Gastrocnemius medialis (tissue), 4 donors: ENCODE data around the gene DDX18. TPM values are rescaled to one million over a fixed set of nuclear protein-coding genes. Genes with fewer than 3 reads are reported as not detected.
"Not testable (repeated sequence)": the region's sequence is repeated elsewhere in the genome, so short reads cannot be mapped to it uniquely, and the experiment has no call there.

Experiments used
- ATAC-seq, 2 donors: fragments of 150-250 bp; one replicate each; pipeline ENCODE4 v1.9.1; 2016
- DNase-seq, 2 donors: peaks; one replicate each; pipeline ENCODE4 v3.0.0-alpha.2; 2019
- H3K27ac ChIP-seq, 4 donors: fragments of 200-600 bp; sonication (generic); 1 replicate in 1 of 4; 2 replicates in 3 of 4; pipeline ENCODE4 v1.5.1; 2016 to 2018; ENCODE audit warnings: mild to moderate bottlenecking in 2 of 4, moderate library complexity in 1 of 4
- H3K27me3 ChIP-seq, 3 donors: fragments of 200-600 bp; sonication (generic) in 2 of 3; 1 replicate in 1 of 3; 2 replicates in 2 of 3; pipeline versions ENCODE4 v1.5.1 to v1.6.0; 2016 to 2019; ENCODE audit warnings: mild to moderate bottlenecking in 1 of 3, moderate library complexity in 1 of 3
- H3K36me3 ChIP-seq, 2 donors: fragments of 200-600 bp; sonication (generic) in 1 of 2; one replicate each; pipeline ENCODE4 v1.5.1; 2017 to 2018
- H3K4me1 ChIP-seq, 2 donors: fragments of 200-600 bp; sonication (generic) in 1 of 2; one replicate each; pipeline ENCODE4 v1.5.1; 2016 to 2017; ENCODE audit warnings: mild to moderate bottlenecking in 2 of 2
- H3K4me3 ChIP-seq, 4 donors: fragments of 200-600 bp; sonication (generic) in 3 of 4; 1 replicate in 1 of 4; 2 replicates in 3 of 4; pipeline ENCODE4 v1.5.1; 2016 to 2019; ENCODE audit warnings: mild to moderate bottlenecking in 2 of 4
- H3K9me3 ChIP-seq, 3 donors: fragments of 200-600 bp; sonication (generic) in 2 of 3; 1 replicate in 1 of 3; 2 replicates in 2 of 3; pipeline ENCODE4 v1.5.1; 2016 to 2019
- CTCF ChIP-seq, 5 experiments: fragments of 450-650 bp in 3 of 5; fragments of 200-600 bp in 2 of 5; sonication (generic) in 2 of 5; IDR thresholded peaks in 4 of 5; conservative IDR thresholded peaks in 1 of 5; 1 replicate in 4 of 5; 2 replicates in 1 of 5; pipeline ENCODE4 v1.5.1; 2016 to 2019; ENCODE audit warnings: antibody characterized with exemption in 5 of 5, mild to moderate bottlenecking in 3 of 5, moderate library complexity in 3 of 5
- POLR2A ChIP-seq, 2 donors: fragments of 450-650 bp; IDR thresholded peaks; one replicate each; pipeline ENCODE4 v1.6.1; 2017; ENCODE audit warnings: antibody characterized with exemption in 2 of 2, mild to moderate bottlenecking in 2 of 2, moderate library complexity in 2 of 2
- in situ Hi-C, 4 donors: fragments of 200-750 bp; cut with MboI; loops; one replicate each; pipeline versions ENCODE4 v1.15.0 to v1.8.0; 2017; ENCODE audit warnings: low sequenced_read_pairs in 4 of 4
- intact Hi-C: fragments of 100-400 bp; cut with DNase I; formaldehyde crosslinking; loops from one replicate; pipeline ENCODE4 v1.15.1; 2023; ENCODE audit warnings: low total_unique reads
- total RNA-seq, 4 donors: library from RNA; depleted of rRNA; stranded (reverse); fragments of >200 nt; gene quantifications; one replicate each; pipeline versions ENCODE4 v1.1.0 to v1.2.3, GENCODE V29; 2016

Gene DDX18
- total RNA-seq, 4 donors from 2014 or later: 21.8 to 37.1 (median 24.7) TPM

DNA sequence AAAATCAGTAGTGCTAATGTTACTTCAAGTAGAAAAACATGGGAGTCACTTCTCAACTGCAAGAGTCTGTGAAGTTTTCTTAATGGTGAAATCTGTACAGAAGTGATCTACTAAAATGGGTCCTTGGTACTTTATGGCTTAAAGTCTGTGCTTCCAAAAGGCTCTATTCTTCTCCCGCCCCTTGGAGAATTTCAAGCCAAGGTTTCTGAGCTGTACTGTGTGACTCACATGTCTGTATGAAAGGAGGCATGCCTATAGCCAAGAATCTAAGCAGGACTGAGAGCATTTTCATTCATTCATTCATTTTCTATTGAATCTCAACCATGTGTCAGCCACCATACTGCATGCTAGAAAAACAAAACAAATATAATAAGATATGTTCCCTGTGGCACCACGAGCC, 19.8 kb upstream of the DDX18 start:
- Histone ChIP-seq H3K36me3 (no peaks in the 10 kb centered on the region), H3K9me3 (no peaks in the 10 kb centered on the region), H3K4me1 (no peaks in the 10 kb centered on the region), H3K27ac (no peak overlapping the region), H3K4me3 (no peak overlapping the region), H3K27me3 (no peaks in the 10 kb centered on the region)
- no peak for TF ChIP-seq CTCF (IDR thresholded peaks at IDR 0.05 in 4 of 5, conservative IDR thresholded peaks at IDR 0.05 in 1 of 5)
- TF ChIP-seq POLR2A (IDR thresholded peaks at IDR 0.05): no peak
- DNase-seq (no peak), ATAC-seq (no peak)
- intact Hi-C loops (no loop called here), in situ Hi-C loops (no loop called here)

GRCh38 chr2:117801826-117802225, 12.7 kb upstream of the DDX18 start:
- TF ChIP-seq POLR2A (IDR thresholded peaks at IDR 0.05) (no peak), CTCF (IDR thresholded peaks at IDR 0.05 in 4 of 5, conservative IDR thresholded peaks at IDR 0.05 in 1 of 5) (no peak)
- no peaks in the 10 kb centered on the region for H3K9me3 ChIP-seq
- in situ Hi-C loops (no loop called here), intact Hi-C loops (no loop called here)
- H3K27ac ChIP-seq: no peak overlapping the region
- no peak for DNase-seq
- no peaks in the 10 kb centered on the region for H3K36me3 ChIP-seq
- H3K4me3 ChIP-seq: no peak overlapping the region
- ATAC-seq: no peak
- H3K4me1 ChIP-seq: no peaks in the 10 kb centered on the region
- peaks cover 0 to 18% (median 14%) of the 10 kb centered on the region in 3 donors for H3K27me3 ChIP-seq

DNA sequence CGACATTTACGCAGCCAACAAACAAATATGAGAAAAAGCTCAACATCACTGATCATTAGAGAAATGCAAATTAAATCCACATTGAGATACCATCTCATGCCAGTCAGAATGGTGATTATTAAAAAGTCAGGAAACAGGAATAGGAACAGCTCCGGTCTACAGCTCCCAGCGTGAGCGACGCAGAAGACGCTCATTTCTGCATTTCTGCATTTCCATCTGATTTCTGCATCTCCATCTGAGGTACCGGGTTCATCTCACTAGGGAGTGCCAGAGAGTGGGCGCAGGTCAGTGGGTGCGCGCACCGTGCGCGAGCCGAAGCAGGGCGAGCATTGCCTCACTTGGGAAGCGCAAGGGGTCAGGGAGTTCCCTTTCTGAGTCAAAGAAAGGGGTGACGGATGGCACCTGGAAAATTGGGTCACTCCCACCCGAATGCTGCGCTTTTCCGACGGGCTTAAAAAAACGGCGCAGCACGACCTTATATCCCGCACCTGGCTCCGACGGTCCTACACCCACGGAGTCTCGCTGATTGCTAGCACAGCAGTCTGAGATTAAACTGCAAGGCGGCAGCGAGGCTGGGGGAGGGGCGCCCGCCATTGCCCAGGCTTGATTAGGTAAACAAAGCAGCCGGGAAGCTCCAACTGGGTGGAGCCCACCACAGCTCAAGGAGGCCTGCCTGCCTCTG, 10.7 kb upstream of the DDX18 start:
- intact Hi-C loops, ATAC-seq, H3K9me3 ChIP-seq, H3K4me1 ChIP-seq, H3K27ac ChIP-seq, DNase-seq, H3K36me3 ChIP-seq, in situ Hi-C loops, H3K4me3 ChIP-seq: not testable (repeated sequence)
- H3K27me3 ChIP-seq: peaks cover 0 to 18% (median 14%) of the 10 kb centered on the region in 3 donors

DNA sequence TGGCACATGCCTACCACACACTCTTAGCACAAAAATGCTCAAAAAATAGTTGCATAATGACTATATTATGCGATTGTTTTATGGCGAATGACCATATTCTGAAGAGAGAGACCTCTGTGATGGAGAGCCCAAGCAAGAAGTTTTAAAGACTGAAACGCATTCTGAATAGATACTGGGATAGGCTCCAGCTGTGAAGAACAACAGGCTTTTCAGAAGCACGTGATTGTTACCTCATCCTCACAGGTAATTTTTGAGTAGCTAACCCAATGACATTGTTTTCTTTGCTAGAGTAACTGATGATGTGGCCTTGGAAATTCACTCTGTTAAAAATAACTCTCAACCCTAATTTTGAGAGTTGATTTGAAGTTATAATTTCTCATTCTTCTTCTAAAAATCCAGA, 2.0 kb upstream of the DDX18 start:
- no peaks in the 10 kb centered on the region for H3K9me3 ChIP-seq
- TF ChIP-seq CTCF (IDR thresholded peaks at IDR 0.05 in 4 of 5, conservative IDR thresholded peaks at IDR 0.05 in 1 of 5): no peak
- ATAC-seq: no peak

DNA sequence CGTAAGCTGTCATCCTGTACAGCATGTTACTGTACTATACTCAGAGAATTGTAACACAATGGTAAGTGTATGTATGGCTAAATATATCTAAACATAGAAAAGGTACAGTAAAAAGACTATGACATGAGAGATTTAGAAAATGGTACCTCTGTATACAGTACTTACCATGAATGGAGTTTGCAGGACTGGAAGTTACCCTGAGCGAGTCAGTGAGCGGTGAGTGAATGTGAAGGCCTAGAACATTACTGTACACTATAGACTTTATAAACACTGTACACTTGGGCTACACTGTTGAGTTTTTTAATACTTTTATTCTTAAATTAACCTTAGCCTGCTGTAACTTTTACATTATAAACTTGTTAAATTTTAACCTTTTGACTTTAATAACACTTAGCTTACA, 1.5 kb downstream of the DDX18 start:
- Histone ChIP-seq H3K4me3 (peak overlapping the region in 2 of 4 donors; percentile 80 to 87), H3K27ac (peak overlapping the region in 1 of 4 donors; percentile 92), H3K36me3 (peaks cover 5 to 40% of the 10 kb centered on the region in 2 donors), H3K4me1 (peaks cover 18 to 27% of the 10 kb centered on the region in 2 donors), H3K9me3 (no peaks in the 10 kb centered on the region), H3K27me3 (no peaks in the 10 kb centered on the region)
- in situ Hi-C loops: no loop called here
- ATAC-seq (no peak), DNase-seq (no peak)
- intact Hi-C loops: loop anchor here (2.0 to 10.0 kb wide), 5 partner anchors 273 to 1549 kb away; partner anchors contain the start of genes C2orf76, DBI and INSIG2
- TF ChIP-seq POLR2A (IDR thresholded peaks at IDR 0.05) (no peak), CTCF (IDR thresholded peaks at IDR 0.05 in 4 of 5, conservative IDR thresholded peaks at IDR 0.05 in 1 of 5) (no peak)

More for the DNA sequence above, 2.0 kb upstream of the DDX18 start:
- H3K4me1 ChIP-seq: peaks cover 18 to 27% of the 10 kb centered on the region in 2 donors
- no peaks in the 10 kb centered on the region for H3K27me3 ChIP-seq
- H3K4me3 ChIP-seq: no peak overlapping the region
- intact Hi-C loops (loop anchor here (10.0 kb wide), 4 partner anchors 412 to 1552 kb away; partner anchors contain the start of genes C2orf76 and DBI), in situ Hi-C loops (no loop called here)
- no peak for DNase-seq
- no peak overlapping the region for H3K27ac ChIP-seq
- peaks cover 0 to 5% of the 10 kb centered on the region in 2 donors for H3K36me3 ChIP-seq
